HepG2 (cell line): ENCODE results near the gene MICAL3. TPM values are rescaled to one million over a fixed set of nuclear protein-coding genes. Genes with fewer than 3 reads are reported as not detected.

ENCODE experiments used
- ATAC-seq: fragments of 200-7000 bp; cut with Tn5 transposase; 3 replicates; pipeline ENCODE4 v1.9.1; 2020; ENCODE audit warnings: mild to moderate bottlenecking, moderate library complexity
- BruUV-seq: library from RNA; stranded (reverse); fragments of 400-500 nt; replicated peaks from 2 replicates; lab custom pipeline; 2021; lab: Mats Ljungman, UMichigan
- CTCF ChIA-PET: fragments of 300-600 bp; formaldehyde crosslinking; extraction: SDS; loops from one replicate; lab custom pipeline; 2021; ENCODE audit warnings: low total read pairs, inconsistent platforms, low intra/inter-chr PET ratio; lab: Yijun Ruan, JAX
- POLR2A ChIA-PET: fragments of 350-600 bp; sonication (Branson Sonifier 250); formaldehyde crosslinking; loops from one replicate; lab custom pipeline; 2020; ENCODE audit warnings: antibody characterized with exemption, inconsistent platforms; lab: Yijun Ruan, JAX
- DNase-seq: peaks from one replicate; pipeline ENCODE4 v3.0.0-alpha.2; 2015; ENCODE audit warnings: low spot score
- FAIRE-seq: peaks from 3 replicates; lab custom pipeline; 2011; peaks lifted over from hg19 to GRCh38; lab: Jason Lieb, UNC
- H2AFZ ChIP-seq: one replicate; pipeline ENCODE4 v1.6.1; 2011; ENCODE audit warnings: low read length, inconsistent platforms
- H3K27ac ChIP-seq: fragments of 300-600 bp; 3 replicates; pipeline ENCODE4 v1.8.0; 2011; ENCODE audit warnings: mixed run types, mild to moderate bottlenecking, mixed read lengths, low read length, inconsistent platforms; ENCODE audit not compliant: insufficient read depth; ENCODE audit errors: extremely low read length
- H3K27me3 ChIP-seq, 2 experiments: fragments of 200-600 bp in 1 of 2; 2 replicates in 1 of 2; 3 replicates in 1 of 2; pipeline versions ENCODE4 v1.6.0 to v1.8.0; 2011; ENCODE audit warnings: low read length in 2 of 2, mild to moderate bottlenecking in 2 of 2, moderate library complexity in 2 of 2, inconsistent platforms in 1 of 2; ENCODE audit not compliant: insufficient read depth in 2 of 2, control insufficient read depth in 1 of 2
- H3K36me3 ChIP-seq, 2 experiments: fragments of 200-600 bp in 1 of 2; replicated peaks in 1 of 2; 2 replicates in 1 of 2; 3 replicates in 1 of 2; pipeline versions ENCODE4 v1.5.1 to v1.8.0; 2011; ENCODE audit warnings: low read length in 2 of 2, inconsistent platforms in 1 of 2; ENCODE audit not compliant: insufficient read depth in 2 of 2, control insufficient read depth in 1 of 2
- H3K4me1 ChIP-seq: 2 replicates; pipeline ENCODE4 v1.5.1; 2012; ENCODE audit warnings: low read length, inconsistent platforms; ENCODE audit not compliant: insufficient read depth
- H3K4me2 ChIP-seq: 2 replicates; pipeline ENCODE4 v1.6.0; 2011; ENCODE audit warnings: low read depth, low read length, inconsistent platforms
- H3K4me3 ChIP-seq, 3 experiments: fragments of 200-600 bp in 1 of 3; sonication (generic), shearing (Covaris generic) in 1 of 3; replicated peaks in 1 of 3; 2 replicates each; pipeline ENCODE4 v1.5.1; 2011 to 2016; ENCODE audit warnings: low read length in 3 of 3, inconsistent platforms in 2 of 3, low read depth in 2 of 3, mild to moderate bottlenecking in 2 of 3, control low read depth in 1 of 3, mixed read lengths in 1 of 3; ENCODE audit not compliant: insufficient read depth in 1 of 3
- H3K79me2 ChIP-seq: one replicate; pipeline ENCODE4 v1.6.1; 2011; ENCODE audit warnings: low read length, inconsistent platforms; ENCODE audit not compliant: insufficient read depth
- H3K9ac ChIP-seq: 2 replicates; pipeline ENCODE4 v1.6.0; 2011; ENCODE audit warnings: mild to moderate bottlenecking, low read depth, low read length, inconsistent platforms; ENCODE audit not compliant: insufficient read depth
- H3K9me3 ChIP-seq: 2 replicates; pipeline ENCODE4 v1.5.1; 2012; ENCODE audit warnings: mild to moderate bottlenecking, low read length
- H4K20me1 ChIP-seq: 2 replicates; pipeline ENCODE4 v1.6.0; 2011; ENCODE audit warnings: inconsistent platforms, mild to moderate bottlenecking, low read length, moderate library complexity; ENCODE audit not compliant: insufficient read depth
- CHD4 ChIP-seq: fragments of 200-600 bp; sonication (generic); IDR thresholded peaks from 2 replicates; pipeline ENCODE4 v1.7.0; 2017; ENCODE audit warnings: mild to moderate bottlenecking, low read length, borderline replicate concordance
- MNT ChIP-seq: fragments of 450-650 bp; IDR thresholded peaks from 2 replicates; pipeline ENCODE4 v1.6.1; 2016
- NAIF1 ChIP-seq: sonication (generic); formaldehyde crosslinking; IDR thresholded peaks from 2 replicates; pipeline ENCODE4 v1.5.0; 2020; ENCODE audit warnings: mild to moderate bottlenecking, missing genetic modification reagents, borderline replicate concordance
- POLR2AphosphoS2 ChIP-seq: IDR thresholded peaks from 2 replicates; pipeline ENCODE4 v1.6.1; 2011; ENCODE audit warnings: low read depth, low read length, improper control_type of control experiment
- RELA ChIP-seq: sonication (generic); formaldehyde crosslinking; IDR thresholded peaks from 2 replicates; pipeline ENCODE4 v1.4.0; 2020; ENCODE audit warnings: missing genetic modification reagents
- RFX3 ChIP-seq: IDR thresholded peaks from 2 replicates; pipeline ENCODE4 v1.6.1; 2016; ENCODE audit warnings: missing biosample characterization, missing genetic modification reagents
- RNF219 ChIP-seq: sonication (generic); formaldehyde crosslinking; IDR thresholded peaks from 2 replicates; pipeline ENCODE4 v1.5.0; 2020; ENCODE audit warnings: mild to moderate bottlenecking, missing genetic modification reagents
- SOX6 ChIP-seq, 2 experiments: fragments of 450-650 bp in 1 of 2; sonication (generic) in 1 of 2; formaldehyde crosslinking in 1 of 2; IDR thresholded peaks; 2 replicates each; pipeline versions ENCODE4 v1.4.0 to v1.6.1; 2017 to 2020; ENCODE audit warnings: antibody characterized with exemption in 1 of 2, mild to moderate bottlenecking in 1 of 2, missing genetic modification reagents in 1 of 2
- ZNF704 ChIP-seq: sonication (generic); formaldehyde crosslinking; IDR thresholded peaks from 2 replicates; pipeline ENCODE4 v1.8.1; 2023; ENCODE audit warnings: mild to moderate bottlenecking, inconsistent platforms, moderate library complexity, missing genetic modification reagents, borderline replicate concordance
- WGBS: methylation state at CpG from one replicate; pipeline ENCODE4 v1.1.6; 2017; ENCODE audit warnings: low lambda C conversion rate; 5-methylcytosine and 5-hydroxymethylcytosine counted together
- in situ Hi-C: cut with HindIII; loops from 2 replicates; pipeline ENCODE4 v1.10.0; 2017; ENCODE audit warnings: low pct_unique_long_range_greater_than_20kb; ENCODE audit not compliant: extremely low pct_ligation_motif_present
- intact Hi-C: fragments of 100-400 bp; cut with micrococcal nuclease; formaldehyde crosslinking; loops from one replicate; pipeline ENCODE4 v1.10.0; 2022; ENCODE audit not compliant: unreplicated experiment
- polyA plus RNA-seq, 8 experiments: library from polyadenylated mRNA; depleted of rRNA in 3 of 8; stranded (reverse) in 7 of 8; unstranded in 1 of 8; fragments of >200 nt; fragmentation: Illumina TruSeq in 4 of 8; extraction: Trizol in 4 of 8; gene quantifications; 2 replicates each; pipeline versions ENCODE4 v1.2.1 to v1.2.3, GENCODE V29; 2011 to 2016; ENCODE audit warnings: low read depth in 4 of 8, missing spikeins in 1 of 8, mixed read lengths in 1 of 8; ENCODE audit not compliant: insufficient read depth in 1 of 8
- total RNA-seq, 5 experiments: library from RNA; depleted of rRNA; stranded (reverse); fragments of >200 nt; fragmentation: Illumina TruSeq; extraction: Trizol; gene quantifications; 2 replicates each; pipeline ENCODE4 v1.2.3, GENCODE V29; 2016; ENCODE audit warnings: low read depth in 1 of 5

The MICAL3 gene
- total and polyA plus RNA-seq, 2 of the 13 experiments (the other 11 are each of a cell fraction or from before 2014, with no cell fraction given), result 5.3 to 12.5 TPM

- FAIRE-seq (no peak), DNase-seq (no peak), ATAC-seq (no peak)
- Histone ChIP-seq H2AFZ (no peak overlapping the region), H4K20me1 (no peaks in the 10 kb centered on the region), H3K9me3 (no peaks in the 10 kb centered on the region), H3K4me1 (no peaks in the 10 kb centered on the region), H3K27me3 (no peaks in the 10 kb centered on the region), H3K79me2 (no peaks in the 10 kb centered on the region), H3K27ac (no peak overlapping the region), H3K9ac (no peak overlapping the region), H3K4me2 (no peak overlapping the region), H3K4me3 (no peak overlapping the region), H3K36me3 (peaks cover 17 to 53% of the 10 kb centered on the region in 2 experiments; a peak in 4 of 5 replicates)
- BruUV-seq, result no TSS peak
- WGBS, result 96% methylated on average over 14 of the region's 15 CpGs
- ChIA-PET CTCF (no interaction called here), POLR2A (no interaction called here)
- intact Hi-C loops, result no loop called here
- TF ChIP-seq CHD4 (no peak), SOX6 (IDR thresholded peaks at IDR 0.05) (no peak), SOX6 (CRISPR knock-in tag; IDR thresholded peaks at IDR 0.05) (no peak), RELA (CRISPR knock-in tag) (no peak), NAIF1 (CRISPR knock-in tag) (no peak), POLR2AphosphoS2 (no peak), ZNF704 (CRISPR knock-in tag) (no peak)
- in situ Hi-C loops, result no loop called here
These were observed 150.0 kb downstream of the MICAL3 start for GRCh38 chr22:17874231-17874905.

- Histone ChIP-seq H3K4me2 (no peak overlapping the region), H3K4me1 (no peaks in the 10 kb centered on the region), H3K79me2 (no peaks in the 10 kb centered on the region), H3K9ac (no peak overlapping the region), H4K20me1 (no peaks in the 10 kb centered on the region), H3K9me3 (no peaks in the 10 kb centered on the region), H3K27me3 (no peaks in the 10 kb centered on the region), H3K4me3 (no peak overlapping the region), H3K27ac (no peak overlapping the region), H3K36me3 (peaks cover 19 to 56% of the 10 kb centered on the region in 2 experiments; a peak in 4 of 5 replicates), H2AFZ (no peak overlapping the region)
- WGBS, result 93% methylated on average over 9 of the region's 10 CpGs
- POLR2A ChIA-PET, result no interaction called here
- no peak for FAIRE-seq
- DNase-seq, result no peak
- BruUV-seq, result no TSS peak
- TF ChIP-seq RNF219 (CRISPR knock-in tag) (no peak), RFX3 (CRISPR knock-in tag) (no peak), MNT (0 out of 2 replicates have a peak, but pooled peaks have one; percentile 41)
- CTCF ChIA-PET, result no interaction called here
- no peak for ATAC-seq
- in situ Hi-C loops, result no loop called here
- intact Hi-C loops, result no loop called here
These were observed 150.6 kb downstream of the MICAL3 start for GRCh38 chr22:17873804-17874203.
